ENCODE data around the gene SLC45A2.
"Not testable (repeated sequence)": the region's sequence is repeated elsewhere in the genome, so short reads cannot be mapped to it uniquely, and the experiment has no call there.

Gene SLC45A2

GRCh38 chr5:33933723-33934169 is 50.7 kb downstream of the SLC45A2 start:
- in situ Hi-C loops (cut with MboI; ENCODE audit: low sequenced_read_pairs), result loop anchor here (25.0 kb wide), 1 partner anchor 496 kb away; the partner anchor contains the start of gene TARS1

- in situ Hi-C loops (cut with MboI; ENCODE audit: low sequenced_read_pairs), result loop anchor here (25.0 kb wide), 1 partner anchor 494 kb away; the partner anchor contains the start of gene TARS1
These were observed 53.4 kb downstream of the SLC45A2 start for GRCh38 chr5:33931136-33931535.

GRCh38 chr5:33929925-33930690 is 54.4 kb downstream of the SLC45A2 start:
- in situ Hi-C loops (cut with MboI; ENCODE audit: low sequenced_read_pairs), result loop anchor here (25.0 kb wide), 1 partner anchor 493 kb away; the partner anchor contains the start of gene TARS1

GRCh38 chr5:33928283-33928682 is 56.2 kb downstream of the SLC45A2 start:
- in situ Hi-C loops (cut with MboI; ENCODE audit: low sequenced_read_pairs), result loop anchor here (25.0 kb wide), 1 partner anchor 491 kb away; the partner anchor contains the start of gene TARS1

GRCh38 chr5:33927685-33928084 is 56.8 kb downstream of the SLC45A2 start:
- in situ Hi-C loops (cut with MboI; ENCODE audit: low sequenced_read_pairs), result loop anchor here (25.0 kb wide), 1 partner anchor 490 kb away; the partner anchor contains the start of gene TARS1

GRCh38 chr5:33925278-33925677 is 59.2 kb downstream of the SLC45A2 start:
- in situ Hi-C loops (cut with MboI; ENCODE audit: low sequenced_read_pairs), result loop anchor here (25.0 kb wide), 1 partner anchor 488 kb away; the partner anchor contains the start of gene TARS1

- in situ Hi-C loops (cut with MboI; ENCODE audit: low sequenced_read_pairs), result no loop called here
These were observed 63.5 kb downstream of the SLC45A2 start for GRCh38 chr5:33921002-33921401.

- in situ Hi-C loops (cut with MboI; ENCODE audit: low sequenced_read_pairs), result not testable (repeated sequence)
These were observed 69.6 kb downstream of the SLC45A2 start for GRCh38 chr5:33914844-33915243.

GRCh38 chr5:33906248-33906647 is 78.2 kb downstream of the SLC45A2 start:
- in situ Hi-C loops (cut with MboI; ENCODE audit: low sequenced_read_pairs), result not testable (repeated sequence)

- in situ Hi-C loops (cut with MboI; ENCODE audit: low sequenced_read_pairs), result no loop called here
These were observed 79.1 kb downstream of the SLC45A2 start for GRCh38 chr5:33905381-33905780.

GRCh38 chr5:33903118-33903517 is 81.4 kb downstream of the SLC45A2 start:
- in situ Hi-C loops (cut with MboI; ENCODE audit: low sequenced_read_pairs), result no loop called here

GRCh38 chr5:33901156-33901555 is 83.3 kb downstream of the SLC45A2 start:
- in situ Hi-C loops (cut with MboI; ENCODE audit: low sequenced_read_pairs), result no loop called here
